ENCODE data around the gene PAQR4.

- no peak for TF ChIP-seq CTCF (IDR thresholded peaks at IDR 0.05; ENCODE audit: low read length)
- no peak for TF ChIP-seq EZH2 (IDR thresholded peaks at IDR 0.05; ENCODE audit: borderline replicate concordance, low read length)
These were observed 6.1 kb downstream of the PAQR4 start for GRCh38 chr16:2975161-2975795.

Measured in OCI-LY1 (cell line).